ENCODE results near the gene CTCF. TPM values are rescaled to one million over a fixed set of nuclear protein-coding genes. Genes with fewer than 3 reads are reported as not detected.

The CTCF gene
- total and polyA plus RNA-seq, 2 donors (not counting 3 experiments of a cell fraction or from before 2014, with no cell fraction given) = 20.7 to 40.0 TPM

DNA sequence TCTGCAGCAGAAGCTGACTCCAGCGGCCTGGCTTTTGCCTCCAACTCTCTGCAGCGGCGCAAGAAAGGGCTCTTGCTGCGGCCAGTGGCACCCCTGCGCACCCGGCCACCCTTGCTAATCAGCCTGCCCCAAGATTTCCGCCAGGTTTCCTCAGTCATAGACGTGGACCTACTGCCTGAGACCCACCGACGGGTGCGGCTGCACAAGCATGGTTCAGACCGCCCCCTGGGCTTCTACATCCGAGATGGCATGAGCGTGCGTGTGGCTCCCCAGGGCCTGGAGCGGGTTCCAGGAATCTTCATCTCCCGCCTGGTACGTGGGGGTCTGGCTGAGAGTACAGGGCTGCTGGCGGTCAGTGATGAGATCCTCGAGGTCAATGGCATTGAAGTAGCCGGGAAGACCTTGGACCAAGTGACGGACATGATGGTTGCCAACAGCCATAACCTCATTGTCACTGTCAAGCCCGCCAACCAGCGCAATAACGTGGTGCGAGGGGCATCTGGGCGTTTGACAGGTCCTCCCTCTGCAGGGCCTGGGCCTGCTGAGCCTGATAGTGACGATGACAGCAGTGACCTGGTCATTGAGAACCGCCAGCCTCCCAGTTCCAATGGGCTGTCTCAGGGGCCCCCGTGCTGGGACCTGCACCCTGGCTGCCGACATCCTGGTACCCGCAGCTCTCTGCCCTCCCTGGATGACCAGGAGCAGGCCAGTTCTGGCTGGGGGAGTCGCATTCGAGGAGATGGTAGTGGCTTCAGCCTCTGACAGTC, 99.7 kb downstream of the CTCF start:
- no peak overlapping the region for H3K9ac ChIP-seq (replicated peaks; ENCODE audit: extremely low read depth, insufficient read depth, low read length)
- FAIRE-seq (no peak), DNase-seq (ENCODE audit: low read depth, low spot score) (no peak)
- dilution Hi-C loops (cut with MboI; ENCODE audit: extremely low pct_ligation_motif_present, low sequenced_read_pairs) (no loop called here), intact Hi-C loops (cut with micrococcal nuclease) (loop anchor here (2.0 kb wide), 1 partner anchor 123 kb away; no protein-coding TSS in a partner anchor)
- no peaks in the 10 kb centered on the region for H3K79me2 ChIP-seq (ENCODE audit: control insufficient read depth, insufficient read depth, low read length)
- ChIA-PET POLR2A (no interaction called here), CTCF (interaction anchor here (1.1 to 12.7 kb wide), 2 partner anchors 11 to 141 kb away, joined by 4 to 163 read pairs; no protein-coding TSS in a partner anchor)
- no peaks in the 10 kb centered on the region for H3K9me3 ChIP-seq (replicated peaks; ENCODE audit: control insufficient read depth, insufficient read depth, low read length)
- H3K4me3 ChIP-seq (replicated peaks in 1 of 3; ENCODE audit: insufficient read depth in 1 of 3, low read depth in 1 of 3, low read length in 3 of 3) = no peak overlapping the region
- H3K4me1 ChIP-seq (ENCODE audit: control insufficient read depth, extremely low read depth, insufficient read depth, low read length) = peaks cover 18% of the 10 kb centered on the region
- no peaks in the 10 kb centered on the region for H4K20me1 ChIP-seq (replicated peaks; ENCODE audit: control insufficient read depth, extremely low read depth, insufficient read depth, low read length)
- BruUV-seq (replicated peaks) = no TSS peak
- TF ChIP-seq MYC (IDR thresholded peaks at IDR 0.05; ENCODE audit: low read depth, low read length) (no peak), POLR2A (IDR thresholded peaks at IDR 0.05; ENCODE audit: low read depth, low read length) (no peak), GATA2 (IDR thresholded peaks at IDR 0.05; ENCODE audit: insufficient read depth, insufficient read length, low read depth, low read length) (no peak), FOS (IDR thresholded peaks at IDR 0.05; ENCODE audit: borderline replicate concordance, insufficient read depth, low read length) (no peak), POLR2AphosphoS5 (IDR thresholded peaks at IDR 0.05; ENCODE audit: insufficient read depth, low read depth, low read length) (no peak), EZH2 (IDR thresholded peaks at IDR 0.05; ENCODE audit: borderline replicate concordance, low read depth, low read length, severe bottlenecking) (no peak)
- TF ChIP-seq, protein P1, sequence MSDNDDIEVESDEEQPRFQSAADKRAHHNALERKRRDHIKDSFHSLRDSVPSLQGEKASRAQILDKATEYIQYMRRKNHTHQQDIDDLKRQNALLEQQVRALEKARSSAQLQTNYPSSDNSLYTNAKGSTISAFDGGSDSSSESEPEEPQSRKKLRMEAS (IDR thresholded peaks at IDR 0.05; ENCODE audit: insufficient read depth, insufficient read length) = no peak
- TF ChIP-seq, protein P2, sequence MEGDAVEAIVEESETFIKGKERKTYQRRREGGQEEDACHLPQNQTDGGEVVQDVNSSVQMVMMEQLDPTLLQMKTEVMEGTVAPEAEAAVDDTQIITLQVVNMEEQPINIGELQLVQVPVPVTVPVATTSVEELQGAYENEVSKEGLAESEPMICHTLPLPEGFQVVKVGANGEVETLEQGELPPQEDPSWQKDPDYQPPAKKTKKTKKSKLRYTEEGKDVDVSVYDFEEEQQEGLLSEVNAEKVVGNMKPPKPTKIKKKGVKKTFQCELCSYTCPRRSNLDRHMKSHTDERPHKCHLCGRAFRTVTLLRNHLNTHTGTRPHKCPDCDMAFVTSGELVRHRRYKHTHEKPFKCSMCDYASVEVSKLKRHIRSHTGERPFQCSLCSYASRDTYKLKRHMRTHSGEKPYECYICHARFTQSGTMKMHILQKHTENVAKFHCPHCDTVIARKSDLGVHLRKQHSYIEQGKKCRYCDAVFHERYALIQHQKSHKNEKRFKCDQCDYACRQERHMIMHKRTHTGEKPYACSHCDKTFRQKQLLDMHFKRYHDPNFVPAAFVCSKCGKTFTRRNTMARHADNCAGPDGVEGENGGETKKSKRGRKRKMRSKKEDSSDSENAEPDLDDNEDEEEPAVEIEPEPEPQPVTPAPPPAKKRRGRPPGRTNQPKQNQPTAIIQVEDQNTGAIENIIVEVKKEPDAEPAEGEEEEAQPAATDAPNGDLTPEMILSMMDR (IDR thresholded peaks at IDR 0.05; ENCODE audit: extremely low read depth in 1 of 2, insufficient read depth in 1 of 2, low read depth in 1 of 2, low read length in 2 of 2) = no peak
- H2AFZ ChIP-seq (ENCODE audit: low read depth, low read length) = no peak overlapping the region
- no peaks in the 10 kb centered on the region for H3K27me3 ChIP-seq (ENCODE audit: control insufficient read depth in 2 of 2, insufficient read depth in 2 of 2, low read length in 2 of 2)
- no peak overlapping the region for H3K27ac ChIP-seq (ENCODE audit: insufficient read depth, low read depth, low read length)
- H3K4me2 ChIP-seq (ENCODE audit: insufficient read depth, low read length) = no peak overlapping the region
- peaks cover 0 to 6% of the 10 kb centered on the region in 2 experiments for H3K36me3 ChIP-seq (ENCODE audit: control insufficient read depth in 2 of 2, extremely low read depth in 1 of 2, insufficient read depth in 2 of 2, low read length in 2 of 2)
- H3K9me1 ChIP-seq (replicated peaks; ENCODE audit: control insufficient read depth, extremely low read depth, insufficient read depth, low read length) = no peaks in the 10 kb centered on the region

Data from endothelial cell of umbilical vein (primary cell).